Measurements from ENCODE around the gene UBR4. TPM values are rescaled to one million over a fixed set of nuclear protein-coding genes. Genes with fewer than 3 reads are reported as not detected.
"Not testable (repeated sequence)": the region's sequence is repeated elsewhere in the genome, so short reads cannot be mapped to it uniquely, and the experiment has no call there.

Gene UBR4
- total RNA-seq, 2 experiments from 2014 or later: 109 to 110 TPM

GRCh38 chr1:19186001-19186400 lies 24.1 kb downstream of the UBR4 start:
- H3K4me1 Mint-ChIP-seq: peaks cover 31% of the 10 kb centered on the region
- peak overlapping the region; percentile 30 for H3K4me3 Mint-ChIP-seq
- no peak for DNase-seq
- H3K27me3 Mint-ChIP-seq: no peaks in the 10 kb centered on the region
- peaks cover 56% of the 10 kb centered on the region for H3K36me3 Mint-ChIP-seq
- peak overlapping the region; percentile 87 for H3K27ac Mint-ChIP-seq
- H3K9me3 Mint-ChIP-seq: no peaks in the 10 kb centered on the region

DNA sequence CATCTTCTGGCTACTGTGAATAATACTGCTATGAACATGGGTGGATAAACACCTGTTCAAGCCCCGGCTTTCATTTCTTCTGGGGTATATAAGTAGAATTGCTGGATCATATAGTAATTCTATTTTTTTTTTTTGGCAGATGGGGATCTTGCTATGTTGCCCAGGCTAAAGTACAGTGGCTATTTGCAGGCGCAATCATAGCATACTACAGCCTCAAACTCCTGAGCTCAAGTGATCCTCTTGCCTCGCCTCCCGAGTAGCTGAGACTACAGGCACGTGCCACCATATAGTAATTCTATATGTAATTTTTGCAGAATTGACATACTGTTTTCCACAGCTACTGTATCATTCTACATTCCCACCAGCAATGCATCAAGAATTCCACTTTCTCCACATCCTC lies 27.8 kb downstream of the UBR4 start:
- no peak overlapping the region for H3K4me3 Mint-ChIP-seq
- no peaks in the 10 kb centered on the region for H3K27me3 Mint-ChIP-seq
- no peaks in the 10 kb centered on the region for H3K9me3 Mint-ChIP-seq
- H3K36me3 Mint-ChIP-seq: peaks cover 58% of the 10 kb centered on the region
- no peak overlapping the region for H3K27ac Mint-ChIP-seq
- DNase-seq: no peak
- H3K4me1 Mint-ChIP-seq: peaks cover 37% of the 10 kb centered on the region

GRCh38 chr1:19180265-19180657 lies 29.8 kb downstream of the UBR4 start:
- H3K27me3 Mint-ChIP-seq, H3K4me3 Mint-ChIP-seq, H3K9me3 Mint-ChIP-seq, DNase-seq: not testable (repeated sequence)
- Mint-ChIP-seq H3K4me1 (peaks cover 21% of the 10 kb centered on the region), H3K27ac (peak overlapping the region; percentile 73), H3K36me3 (peaks cover 55% of the 10 kb centered on the region)

DNA sequence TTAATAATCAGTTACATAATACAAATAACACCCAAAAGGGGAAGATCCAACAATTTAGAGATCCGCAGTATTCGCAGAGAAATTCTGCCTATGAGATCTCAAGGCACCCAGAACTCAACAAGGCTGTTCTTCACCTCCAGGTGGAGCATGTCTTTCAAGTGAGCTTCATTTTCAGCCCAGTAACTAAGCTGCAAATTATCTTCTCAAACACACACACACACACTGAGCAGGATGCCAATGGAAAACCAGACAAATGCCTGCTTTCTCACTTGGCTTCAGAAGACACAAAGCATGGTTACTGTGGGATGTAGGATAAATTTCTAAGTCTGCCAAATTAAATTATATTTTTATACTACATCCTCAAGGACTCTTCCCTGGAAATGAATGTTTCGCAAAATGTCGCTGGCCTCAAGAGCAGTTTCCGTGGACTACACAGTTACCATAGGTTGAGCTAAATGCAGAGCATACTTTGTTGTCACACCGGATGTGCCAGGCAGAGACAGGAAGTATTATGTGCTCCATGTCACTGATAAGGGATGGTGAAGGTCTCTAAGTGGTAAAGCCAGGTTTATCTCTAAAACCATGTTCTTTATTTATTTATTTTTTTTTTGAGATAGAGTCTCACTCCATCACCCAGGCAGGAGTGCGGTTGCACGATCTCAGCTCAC lies 30.3 kb downstream of the UBR4 start:
- no peaks in the 10 kb centered on the region for H3K9me3 Mint-ChIP-seq
- H3K36me3 Mint-ChIP-seq: peaks cover 55% of the 10 kb centered on the region
- peak overlapping the region; percentile 73 for H3K27ac Mint-ChIP-seq

DNA sequence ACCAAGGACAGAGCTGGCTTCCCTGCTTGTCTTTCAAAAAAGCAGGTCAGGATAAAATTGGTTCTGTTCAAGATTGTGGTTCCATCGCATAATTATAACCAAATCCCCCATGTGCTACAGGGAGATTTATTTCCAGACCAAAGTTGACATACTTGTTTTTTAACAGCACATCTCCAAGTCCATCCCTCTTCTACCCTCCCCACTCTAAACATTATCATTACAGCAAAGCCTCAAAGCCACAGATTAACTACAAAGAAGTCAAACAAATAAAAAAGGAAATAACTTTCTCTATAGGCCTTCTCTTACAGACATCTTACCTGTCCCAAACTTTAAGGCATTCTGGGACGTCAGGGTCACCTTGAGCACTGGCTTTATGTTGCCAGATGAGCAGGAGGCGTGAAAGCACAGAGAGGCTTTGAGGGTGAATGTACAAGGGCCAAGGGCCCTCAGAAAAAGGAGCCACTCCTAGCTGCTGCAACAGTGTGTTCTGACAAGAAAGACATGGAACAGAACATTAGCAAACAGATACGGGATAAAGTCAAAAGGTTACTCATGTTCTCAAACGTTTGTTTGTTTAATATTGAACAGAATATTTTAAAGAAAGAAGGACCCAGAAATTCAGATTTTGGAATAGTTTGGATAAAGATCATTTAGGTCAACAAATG lies 31.2 kb downstream of the UBR4 start:
- no peak overlapping the region for H3K4me3 Mint-ChIP-seq
- peak overlapping the region; percentile 5 for H3K27ac Mint-ChIP-seq
- no peaks in the 10 kb centered on the region for H3K9me3 Mint-ChIP-seq

More for the DNA sequence above, 30.3 kb downstream of the UBR4 start:
- peak; percentile 8 for DNase-seq
- H3K4me1 Mint-ChIP-seq: peaks cover 19% of the 10 kb centered on the region
- no peak overlapping the region for H3K4me3 Mint-ChIP-seq
- no peaks in the 10 kb centered on the region for H3K27me3 Mint-ChIP-seq

DNA sequence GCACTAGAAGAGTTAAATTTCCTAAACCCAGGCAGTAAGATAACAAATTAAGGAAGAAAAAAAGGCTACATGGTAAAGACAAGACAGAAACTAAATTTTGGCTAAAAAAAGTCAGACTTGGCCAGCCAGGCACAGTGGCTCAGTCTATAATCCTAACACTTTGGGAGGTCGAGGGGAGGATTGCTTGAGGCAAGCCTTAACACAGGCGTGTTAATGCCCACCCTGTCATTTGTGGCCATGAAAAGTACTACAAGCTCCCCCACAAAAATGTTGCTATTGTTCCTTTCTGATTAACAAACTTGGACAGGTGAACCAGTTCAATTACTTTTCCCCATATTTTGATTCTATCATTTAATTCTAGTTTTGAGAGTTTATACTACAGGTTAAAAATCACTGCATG lies 32.3 kb downstream of the UBR4 start:
- Mint-ChIP-seq H3K27ac (no peak overlapping the region), H3K27me3 (no peaks in the 10 kb centered on the region), H3K4me1 (peaks cover 17% of the 10 kb centered on the region), H3K36me3 (peaks cover 50% of the 10 kb centered on the region), H3K4me3 (no peak overlapping the region), H3K9me3 (no peaks in the 10 kb centered on the region)
- DNase-seq: no peak

More for the DNA sequence above, 31.2 kb downstream of the UBR4 start:
- no peak for DNase-seq
- peaks cover 17% of the 10 kb centered on the region for H3K4me1 Mint-ChIP-seq
- no peaks in the 10 kb centered on the region for H3K27me3 Mint-ChIP-seq
- peaks cover 53% of the 10 kb centered on the region for H3K36me3 Mint-ChIP-seq

DNA sequence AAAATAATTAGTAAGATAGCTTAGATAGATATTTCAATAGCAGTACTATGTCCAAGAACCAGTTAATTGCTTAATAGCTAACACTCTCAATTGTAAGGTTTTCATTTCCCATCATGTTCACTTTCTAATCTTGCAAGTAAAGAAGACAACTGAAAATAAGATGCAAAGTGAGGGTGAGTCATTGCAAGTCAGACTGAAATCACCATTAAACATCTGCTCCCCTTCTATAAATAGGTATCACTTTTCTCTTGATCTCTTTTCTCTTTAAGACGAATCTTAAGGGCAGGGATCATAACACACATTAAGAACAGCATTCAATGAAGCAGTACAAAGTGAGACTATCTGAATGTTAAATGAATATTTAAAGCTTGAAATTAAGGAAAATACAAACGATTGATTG lies 40.4 kb downstream of the UBR4 start:
- H3K27ac Mint-ChIP-seq: peak overlapping the region; percentile 93
- no peak for DNase-seq
- H3K4me3 Mint-ChIP-seq: no peak overlapping the region
- H3K36me3 Mint-ChIP-seq: peaks cover 46% of the 10 kb centered on the region
- no peaks in the 10 kb centered on the region for H3K27me3 Mint-ChIP-seq
- H3K4me1 Mint-ChIP-seq: peaks cover 19% of the 10 kb centered on the region
- no peaks in the 10 kb centered on the region for H3K9me3 Mint-ChIP-seq

GRCh38 chr1:19167140-19167539 lies 42.9 kb downstream of the UBR4 start:
- no peaks in the 10 kb centered on the region for H3K27me3 Mint-ChIP-seq
- H3K4me3 Mint-ChIP-seq: no peak overlapping the region
- no peak overlapping the region for H3K27ac Mint-ChIP-seq
- no peak for DNase-seq
- peaks cover 52% of the 10 kb centered on the region for H3K36me3 Mint-ChIP-seq
- H3K4me1 Mint-ChIP-seq: peaks cover 19% of the 10 kb centered on the region
- H3K9me3 Mint-ChIP-seq: no peaks in the 10 kb centered on the region

- no peak for DNase-seq
- Mint-ChIP-seq H3K4me3 (no peak overlapping the region), H3K27me3 (no peaks in the 10 kb centered on the region), H3K27ac (no peak overlapping the region), H3K36me3 (peaks cover 55% of the 10 kb centered on the region), H3K9me3 (no peaks in the 10 kb centered on the region), H3K4me1 (peaks cover 19% of the 10 kb centered on the region)
These were observed 44.0 kb downstream of the UBR4 start for GRCh38 chr1:19166066-19166465.

GRCh38 chr1:19165501-19165900 lies 44.6 kb downstream of the UBR4 start:
- Mint-ChIP-seq H3K27ac (no peak overlapping the region), H3K4me1 (peaks cover 17% of the 10 kb centered on the region), H3K4me3 (no peak overlapping the region), H3K9me3 (no peaks in the 10 kb centered on the region), H3K27me3 (no peaks in the 10 kb centered on the region), H3K36me3 (peaks cover 59% of the 10 kb centered on the region)
- DNase-seq: no peak

DNA sequence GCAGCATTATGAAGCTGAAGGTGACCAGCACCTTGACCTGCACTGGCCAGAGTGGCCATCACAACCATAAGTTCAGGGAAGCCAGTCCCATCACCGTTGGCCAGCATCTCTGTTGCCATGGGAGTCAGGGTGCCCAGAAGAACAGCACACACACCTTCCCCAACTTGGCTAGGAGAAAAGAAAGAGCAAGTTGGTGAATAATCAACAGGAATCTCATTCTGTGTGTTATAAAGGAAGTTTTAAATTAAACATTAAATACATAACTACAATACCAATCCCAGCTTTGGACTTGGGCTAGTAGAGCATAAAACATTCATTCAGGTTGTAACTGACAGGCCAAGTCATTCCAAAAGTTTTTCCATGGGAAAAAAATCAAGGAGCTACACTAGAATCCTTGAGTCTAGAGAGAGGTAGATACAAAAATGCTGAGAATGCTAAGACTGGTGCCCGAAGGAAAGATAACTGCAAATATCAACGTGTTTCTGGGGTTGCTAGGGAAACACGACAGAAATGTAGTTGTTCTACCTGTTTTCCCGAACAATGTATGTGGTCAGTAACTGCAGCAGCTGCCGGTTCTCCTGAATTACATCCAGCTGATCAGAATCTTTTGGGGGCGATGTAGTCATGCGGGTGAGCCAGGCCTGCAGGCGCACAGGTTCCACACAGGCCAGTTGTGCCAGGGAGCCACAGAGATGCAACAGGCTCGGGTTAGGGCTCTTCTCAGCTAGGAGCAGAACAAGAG lies 45.6 kb downstream of the UBR4 start:
- no peak overlapping the region for H3K27ac Mint-ChIP-seq
- H3K4me3 Mint-ChIP-seq: no peak overlapping the region

GRCh38 chr1:19163261-19163660 lies 46.8 kb downstream of the UBR4 start:
- H3K4me3 Mint-ChIP-seq: no peak overlapping the region
- DNase-seq: no peak
- H3K9me3 Mint-ChIP-seq: no peaks in the 10 kb centered on the region
- H3K4me1 Mint-ChIP-seq: peaks cover 2% of the 10 kb centered on the region
- no peak overlapping the region for H3K27ac Mint-ChIP-seq
- H3K27me3 Mint-ChIP-seq: no peaks in the 10 kb centered on the region
- peaks cover 49% of the 10 kb centered on the region for H3K36me3 Mint-ChIP-seq

More for the DNA sequence above, 45.6 kb downstream of the UBR4 start:
- H3K4me1 Mint-ChIP-seq: peaks cover 6% of the 10 kb centered on the region
- peaks cover 57% of the 10 kb centered on the region for H3K36me3 Mint-ChIP-seq
- no peaks in the 10 kb centered on the region for H3K9me3 Mint-ChIP-seq
- H3K27me3 Mint-ChIP-seq: no peaks in the 10 kb centered on the region
- DNase-seq: no peak

GRCh38 chr1:19160831-19161230 lies 49.2 kb downstream of the UBR4 start:
- Mint-ChIP-seq H3K9me3 (no peaks in the 10 kb centered on the region), H3K4me1 (no peaks in the 10 kb centered on the region), H3K36me3 (peaks cover 45% of the 10 kb centered on the region), H3K27me3 (no peaks in the 10 kb centered on the region), H3K27ac (no peak overlapping the region), H3K4me3 (no peak overlapping the region)
- DNase-seq: no peak

- Mint-ChIP-seq H3K27me3 (no peaks in the 10 kb centered on the region), H3K4me1 (no peaks in the 10 kb centered on the region), H3K4me3 (no peak overlapping the region), H3K9me3 (no peaks in the 10 kb centered on the region), H3K27ac (no peak overlapping the region), H3K36me3 (peaks cover 40% of the 10 kb centered on the region)
- DNase-seq: no peak
These were observed 52.4 kb downstream of the UBR4 start for GRCh38 chr1:19157653-19158052.

GRCh38 chr1:19156676-19157075 lies 53.4 kb downstream of the UBR4 start:
- H3K36me3 Mint-ChIP-seq: peaks cover 32% of the 10 kb centered on the region
- H3K27ac Mint-ChIP-seq: peak overlapping the region; percentile 22
- H3K9me3 Mint-ChIP-seq: no peaks in the 10 kb centered on the region
- no peaks in the 10 kb centered on the region for H3K27me3 Mint-ChIP-seq
- no peaks in the 10 kb centered on the region for H3K4me1 Mint-ChIP-seq
- DNase-seq: no peak
- H3K4me3 Mint-ChIP-seq: no peak overlapping the region

All from activated naive CD8-positive, alpha-beta T cell treated with anti-CD3 and anti-CD28 coated beads for 36 hours (primary cell).